Pancreas (tissue), 10 donors: ENCODE measurements around the gene GRID1. TPM values are rescaled to one million over a fixed set of nuclear protein-coding genes. Genes with fewer than 3 reads are reported as not detected.
"Not testable (repeated sequence)": the region's sequence is repeated elsewhere in the genome, so short reads cannot be mapped to it uniquely, and the experiment has no call there.

Source experiments
- ATAC-seq, 4 donors: fragments of 200-7000 bp; cut with Tn5 transposase; one replicate each; pipeline versions ENCODE4 v1.8.0 to v1.9.1; 2020; ENCODE audit warnings: mild to moderate bottlenecking in 4 of 4, moderate library complexity in 4 of 4
- DNase-seq, 6 donors: peaks; one replicate each; pipeline ENCODE4 v3.0.0-alpha.2; 2020
- FAIRE-seq: peaks from 2 replicates; lab custom pipeline; 2012; peaks lifted over from hg19 to GRCh38; lab: Jason Lieb, UNC
- H3K27ac ChIP-seq, 4 donors: fragments of 200-600 bp; sonication (generic); 1 replicate in 3 of 4; 2 replicates in 1 of 4; pipeline versions ENCODE4 v1.5.0 to v1.8.0; 2020
- H3K27me3 ChIP-seq, 4 donors: fragments of 200-600 bp; one replicate each; pipeline ENCODE4 v1.8.0; 2021
- H3K36me3 ChIP-seq, 3 donors: fragments of 200-600 bp; sonication (generic) in 1 of 3; one replicate each; pipeline versions ENCODE4 v1.5.0 to v1.8.0; 2020 to 2021
- H3K4me1 ChIP-seq, 3 donors: fragments of 200-600 bp; one replicate each; pipeline ENCODE4 v1.8.0; 2021
- H3K4me3 ChIP-seq, 4 donors: fragments of 200-600 bp; sonication (generic) in 2 of 4; one replicate each; pipeline versions ENCODE4 v1.5.0 to v1.8.0; 2020 to 2021
- H3K9me3 ChIP-seq, 4 donors: fragments of 200-600 bp; one replicate each; pipeline ENCODE4 v1.8.0; 2021
- WGBS, 2 donors: extraction: QIAGEN DNeasy Blood & Tissue Kit; methylation state at CpG; one replicate each; pipeline ENCODE4 v1.1.7; 2013; 5-methylcytosine and 5-hydroxymethylcytosine counted together
- intact Hi-C, 3 donors: fragments of 100-400 bp; cut with DNase I; formaldehyde crosslinking; loops; one replicate each; pipeline versions ENCODE4 v1.11.1 to v1.14.2; 2022
- polyA plus RNA-seq, 2 donors: library from polyadenylated mRNA; stranded (reverse); fragments of 200-250 nt; gene quantifications; one replicate each; pipeline ENCODE4 v1.2.3, GENCODE V29; 2013
- total RNA-seq, 6 donors: library from RNA; stranded (reverse); fragmentation: NEBNext Ultra II Directional in 4 of 6; extraction: Animal tissue kit (Norgen Biotek cat#: 25700) in 4 of 6; gene quantifications; one replicate each; pipeline versions ENCODE4 v1.2.1 to v1.2.4, GENCODE V29; 2021 to 2023
- TF ChIP-seq, protein P1 (sequence below), 4 donors: fragments of 200-600 bp; sonication (generic) in 3 of 4; IDR thresholded peaks; one replicate each; pipeline versions ENCODE4 v1.5.0 to v1.8.0; 2021; ENCODE audit warnings: antibody characterized with exemption in 4 of 4
- donor health status: healthy with polysubstance abuse.
- donor health status: DM: no; HTN: no; CAD: no; lungs with moderate emphysema.
- donor health status: DM: no; HTN: no; CAD: no.
- donor health status: control.
- donor health status: control.
- donor health status: Bipolar disorder and iron deficiency.
- donor health status: DM: yes; HTN: yes; CAD: no.
- donor health status: DM: no; HTN: no; CAD: no.
- donor health status: DM: no; HTN: no; CAD: no.
- donor health status: DM: yes; HTN: yes; CAD: no.

Gene GRID1
- total and polyA plus RNA-seq, 8 donors: 0.05 to 1.5 (median 0.91) TPM

DNA sequence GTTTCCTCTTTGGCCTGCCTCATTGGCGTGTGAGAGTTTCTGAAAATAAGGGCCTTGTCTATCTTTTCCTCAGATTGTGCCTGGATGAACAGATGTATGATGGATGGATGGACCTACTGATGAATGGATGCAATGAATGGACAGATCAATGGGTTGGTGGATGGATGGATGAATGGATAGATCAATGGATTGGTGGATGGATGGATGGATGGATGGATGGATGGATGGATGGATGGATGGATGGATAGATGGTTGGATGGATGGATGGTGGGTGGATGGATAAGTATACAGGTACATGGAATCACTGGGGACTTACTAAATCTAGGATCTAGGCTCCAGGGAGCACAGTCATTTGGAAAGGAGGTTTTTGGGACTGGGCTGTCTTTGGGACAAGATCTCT, 331.9 kb downstream of the GRID1 start:
- ATAC-seq: no peak
- Histone ChIP-seq H3K4me1 (no peaks in the 10 kb centered on the region), H3K36me3 (no peaks in the 10 kb centered on the region), H3K4me3 (no peak overlapping the region), H3K27me3 (no peaks in the 10 kb centered on the region), H3K27ac (no peak overlapping the region), H3K9me3 (no peaks in the 10 kb centered on the region)
- 89 to 90% methylated on average over 1 of the region's 1 CpG for WGBS, 2 donors
- TF ChIP-seq, protein P1, sequence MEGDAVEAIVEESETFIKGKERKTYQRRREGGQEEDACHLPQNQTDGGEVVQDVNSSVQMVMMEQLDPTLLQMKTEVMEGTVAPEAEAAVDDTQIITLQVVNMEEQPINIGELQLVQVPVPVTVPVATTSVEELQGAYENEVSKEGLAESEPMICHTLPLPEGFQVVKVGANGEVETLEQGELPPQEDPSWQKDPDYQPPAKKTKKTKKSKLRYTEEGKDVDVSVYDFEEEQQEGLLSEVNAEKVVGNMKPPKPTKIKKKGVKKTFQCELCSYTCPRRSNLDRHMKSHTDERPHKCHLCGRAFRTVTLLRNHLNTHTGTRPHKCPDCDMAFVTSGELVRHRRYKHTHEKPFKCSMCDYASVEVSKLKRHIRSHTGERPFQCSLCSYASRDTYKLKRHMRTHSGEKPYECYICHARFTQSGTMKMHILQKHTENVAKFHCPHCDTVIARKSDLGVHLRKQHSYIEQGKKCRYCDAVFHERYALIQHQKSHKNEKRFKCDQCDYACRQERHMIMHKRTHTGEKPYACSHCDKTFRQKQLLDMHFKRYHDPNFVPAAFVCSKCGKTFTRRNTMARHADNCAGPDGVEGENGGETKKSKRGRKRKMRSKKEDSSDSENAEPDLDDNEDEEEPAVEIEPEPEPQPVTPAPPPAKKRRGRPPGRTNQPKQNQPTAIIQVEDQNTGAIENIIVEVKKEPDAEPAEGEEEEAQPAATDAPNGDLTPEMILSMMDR (IDR thresholded peaks at IDR 0.05): no peak
- no peak for FAIRE-seq
- intact Hi-C loops: no loop called here
- DNase-seq: no peak

DNA sequence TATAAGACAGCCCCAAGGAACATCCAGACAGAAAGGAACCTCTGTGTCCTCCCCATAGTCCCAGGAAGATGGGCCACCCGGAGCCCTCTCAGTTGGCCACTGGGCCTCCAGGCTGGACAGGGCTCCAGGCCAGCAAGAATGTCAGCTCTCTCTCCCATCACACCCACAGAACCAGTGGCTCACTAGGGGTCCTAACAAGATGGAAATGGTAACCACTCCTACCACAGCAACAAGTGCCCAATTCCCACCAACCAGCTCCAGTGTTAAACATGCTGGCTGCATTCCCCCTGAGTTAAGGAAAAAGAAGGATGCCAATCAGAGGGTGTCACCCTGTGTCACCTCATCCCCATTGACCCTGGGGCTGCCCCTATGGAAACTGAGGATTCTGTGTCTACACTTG, 333.0 kb downstream of the GRID1 start:
- Histone ChIP-seq H3K36me3 (no peaks in the 10 kb centered on the region), H3K4me3 (no peak overlapping the region), H3K4me1 (no peaks in the 10 kb centered on the region), H3K27ac (no peak overlapping the region), H3K9me3 (no peaks in the 10 kb centered on the region), H3K27me3 (no peaks in the 10 kb centered on the region)
- intact Hi-C loops: no loop called here
- DNase-seq (no peak), FAIRE-seq (no peak), ATAC-seq (no peak)
- WGBS, 2 donors: 83 to 93% methylated on average over 1 of the region's 1 CpG
- TF ChIP-seq, protein P1 (IDR thresholded peaks at IDR 0.05): no peak

DNA sequence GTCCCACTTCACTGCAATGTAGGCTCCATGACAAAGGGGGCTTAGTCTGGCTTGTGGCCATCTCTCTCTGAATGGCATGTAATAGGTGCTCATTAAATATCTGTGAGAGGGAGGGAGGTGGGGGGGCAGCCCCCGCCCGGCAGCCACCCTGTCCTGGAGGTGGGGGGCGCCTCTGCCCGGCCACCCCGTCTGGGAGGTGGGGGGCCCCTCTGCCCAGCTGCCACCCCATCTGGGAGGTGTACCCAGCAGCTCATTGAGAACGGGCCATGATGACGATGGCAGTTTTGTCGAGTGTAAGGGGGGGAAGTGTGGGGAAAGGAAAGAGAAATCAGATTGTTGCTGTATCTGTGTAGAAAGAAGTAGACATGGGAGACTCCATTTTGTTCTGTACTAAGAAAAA, 334.5 kb downstream of the GRID1 start:
- H3K27me3 ChIP-seq, FAIRE-seq, H3K4me1 ChIP-seq, DNase-seq, H3K9me3 ChIP-seq, H3K4me3 ChIP-seq, H3K36me3 ChIP-seq, intact Hi-C loops, H3K27ac ChIP-seq, ATAC-seq: not testable (repeated sequence)
- 89 to 95% methylated on average over 8 of the region's 8 CpGs for WGBS, 2 donors

DNA sequence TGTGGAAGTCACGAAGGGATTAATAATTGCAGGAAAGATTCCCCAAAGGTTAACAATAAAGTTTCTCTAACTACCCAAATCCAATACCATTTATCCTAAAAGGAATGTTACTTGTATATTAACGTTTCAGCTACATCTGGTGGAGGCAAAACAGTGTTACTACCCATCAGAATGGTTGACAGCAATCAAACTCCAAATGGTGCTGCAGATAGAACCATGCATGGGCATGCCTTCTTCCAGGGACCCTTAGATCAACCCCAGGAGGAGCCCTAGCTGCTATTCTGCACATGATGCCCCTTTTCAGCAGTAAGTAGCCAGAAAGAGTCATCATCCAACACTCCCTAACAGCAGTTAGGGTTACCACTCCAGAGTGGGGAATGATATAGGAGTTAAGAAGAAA, 336.3 kb downstream of the GRID1 start:
- Histone ChIP-seq H3K9me3 (no peaks in the 10 kb centered on the region), H3K27me3 (no peaks in the 10 kb centered on the region), H3K27ac (no peak overlapping the region), H3K36me3 (no peaks in the 10 kb centered on the region), H3K4me3 (no peak overlapping the region), H3K4me1 (no peaks in the 10 kb centered on the region)
- intact Hi-C loops: no loop called here
- TF ChIP-seq, protein P1 (IDR thresholded peaks at IDR 0.05): no peak
- WGBS, 2 donors: 10 to 38% methylated on average over 2 of the region's 2 CpGs
- FAIRE-seq (no peak), ATAC-seq (no peak), DNase-seq (no peak)

DNA sequence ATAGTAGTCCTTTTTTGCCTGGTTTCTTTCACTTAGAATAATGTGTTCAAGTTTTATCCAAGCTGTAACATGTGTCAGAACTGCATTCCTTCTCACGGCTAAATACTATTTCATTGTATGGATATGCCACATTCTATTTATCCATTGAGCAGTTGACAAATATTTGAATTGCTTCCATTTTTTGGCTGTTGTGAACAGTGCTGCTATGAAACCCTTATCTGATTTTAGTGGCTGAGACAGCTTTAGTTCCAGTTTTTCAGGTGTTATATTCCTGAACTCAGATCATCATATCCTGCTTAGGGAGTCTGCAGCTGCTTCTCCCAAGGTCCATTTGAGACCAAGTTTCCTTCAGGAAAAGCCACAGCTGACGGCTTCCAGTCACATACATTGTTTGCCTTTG, 339.2 kb downstream of the GRID1 start:
- ATAC-seq (no peak), FAIRE-seq (no peak), DNase-seq (no peak)
- no peak overlapping the region for H3K4me3 ChIP-seq
- intact Hi-C loops: no loop called here
- H3K27me3 ChIP-seq: no peaks in the 10 kb centered on the region
- no peaks in the 10 kb centered on the region for H3K36me3 ChIP-seq
- TF ChIP-seq, protein P1 (IDR thresholded peaks at IDR 0.05): no peak
- no peaks in the 10 kb centered on the region for H3K4me1 ChIP-seq
- H3K27ac ChIP-seq: no peak overlapping the region
- no peaks in the 10 kb centered on the region for H3K9me3 ChIP-seq
- 66 to 78% methylated on average over 2 of the region's 2 CpGs for WGBS, 2 donors
